Activated CD4-positive, alpha-beta T cell treated with anti-CD3 and anti-CD28 coated beads, Interleukin-2, Interleukin-6, amounts not matched to agents 100 ng/mL and 50 ng/mL, durations not matched to agents 16 hours and 8 hours (primary cell): ENCODE measurements around the gene RALGAPA2.

ENCODE experiments used
- DNase-seq: peaks from one replicate; pipeline ENCODE4 v3.0.0-alpha.2; 2020

RALGAPA2 gene

GRCh38 chr20:20423117-20423516, 289.3 kb downstream of the RALGAPA2 start:
- DNase-seq: no peak

GRCh38 chr20:20417876-20418676, 294.4 kb downstream of the RALGAPA2 start:
- DNase-seq: no peak

- no peak for DNase-seq
Observed at GRCh38 chr20:20415321-20415720, 297.1 kb downstream of the RALGAPA2 start.

- no peak for DNase-seq
Observed at GRCh38 chr20:20414640-20415220, 297.7 kb downstream of the RALGAPA2 start.

GRCh38 chr20:20413810-20414281, 298.6 kb downstream of the RALGAPA2 start:
- no peak for DNase-seq

GRCh38 chr20:20412750-20413149, 299.7 kb downstream of the RALGAPA2 start:
- peak; percentile 16 for DNase-seq

GRCh38 chr20:20411836-20412235, 300.6 kb downstream of the RALGAPA2 start:
- no peak for DNase-seq

GRCh38 chr20:20411402-20411801, 301.0 kb downstream of the RALGAPA2 start:
- DNase-seq: no peak

- DNase-seq: no peak
Observed at GRCh38 chr20:20410678-20411077, 301.8 kb downstream of the RALGAPA2 start.

- DNase-seq: no peak
Observed at GRCh38 chr20:20409331-20409730, 303.1 kb downstream of the RALGAPA2 start.

- no peak for DNase-seq
Observed at GRCh38 chr20:20407891-20408805, 304.3 kb downstream of the RALGAPA2 start.

- no peak for DNase-seq
Observed at GRCh38 chr20:20406306-20406705, 306.1 kb downstream of the RALGAPA2 start.

GRCh38 chr20:20405623-20406022, 306.8 kb downstream of the RALGAPA2 start:
- DNase-seq: no peak

- peak; percentile 4 for DNase-seq
Observed at GRCh38 chr20:20404633-20405032, 307.8 kb downstream of the RALGAPA2 start.

- DNase-seq: no peak
Observed at GRCh38 chr20:20401991-20402390, 310.5 kb downstream of the RALGAPA2 start.

GRCh38 chr20:20399531-20400500, 312.6 kb downstream of the RALGAPA2 start:
- DNase-seq: no peak

- no peak for DNase-seq
Observed at GRCh38 chr20:20398123-20398522, 314.3 kb downstream of the RALGAPA2 start.

GRCh38 chr20:20396794-20397193, 315.6 kb downstream of the RALGAPA2 start:
- no peak for DNase-seq

- DNase-seq: no peak
Observed at GRCh38 chr20:20395903-20396568, 316.4 kb downstream of the RALGAPA2 start.

GRCh38 chr20:20395087-20395486, 317.4 kb downstream of the RALGAPA2 start:
- no peak for DNase-seq
